Endodermal cell (in vitro differentiated cells): ENCODE results near the gene GTF2IRD1. TPM values are rescaled to one million over a fixed set of nuclear protein-coding genes. Genes with fewer than 3 reads are reported as not detected.
A peak's percentile ranks its signal among the peaks of the same experiment; 100 is the strongest.

Source experiments
- DNase-seq: peaks from one replicate; pipeline ENCODE4 v3.0.0-alpha.2; 2017
- H3K27ac ChIP-seq: 2 replicates; pipeline ENCODE4 v1.5.1; 2013; ENCODE audit warnings: mild to moderate bottlenecking, low read depth, low read length, moderate library complexity
- H3K27me3 ChIP-seq: 2 replicates; pipeline ENCODE4 v1.6.1; 2013; ENCODE audit warnings: mild to moderate bottlenecking, low read length, moderate library complexity; ENCODE audit not compliant: insufficient read depth, control insufficient read depth, poor library complexity, severe bottlenecking
- H3K36me3 ChIP-seq: 2 replicates; pipeline ENCODE4 v1.7.0; 2013; ENCODE audit warnings: mild to moderate bottlenecking, low read length, moderate library complexity; ENCODE audit not compliant: control insufficient read depth, insufficient read depth
- H3K4me1 ChIP-seq: one replicate; pipeline ENCODE4 v1.7.0; 2013; ENCODE audit warnings: low read length; ENCODE audit not compliant: control insufficient read depth, insufficient read depth
- H3K4me3 ChIP-seq: 2 replicates; pipeline ENCODE4 v1.5.1; 2013; ENCODE audit warnings: mild to moderate bottlenecking, low read length, moderate library complexity
- H3K9ac ChIP-seq: 2 replicates; pipeline ENCODE4 v1.6.1; 2013; ENCODE audit warnings: mild to moderate bottlenecking, low read length, moderate library complexity; ENCODE audit not compliant: poor library complexity, severe bottlenecking; ENCODE audit errors: extremely low read depth
- H3K9me3 ChIP-seq: 2 replicates; pipeline ENCODE4 v1.6.1; 2013; ENCODE audit warnings: mild to moderate bottlenecking, low read length, moderate library complexity; ENCODE audit not compliant: control insufficient read depth
- H3K27ac Mint-ChIP-seq: 2 replicates; pipeline ENCODE4 v1.8.0; 2020; ENCODE audit warnings: mixed read lengths
- H3K27me3 Mint-ChIP-seq: 2 replicates; pipeline ENCODE4 v1.8.0; 2021; ENCODE audit warnings: mild to moderate bottlenecking, mixed read lengths; ENCODE audit not compliant: insufficient read depth
- H3K36me3 Mint-ChIP-seq: 2 replicates; pipeline ENCODE4 v1.8.0; 2020; ENCODE audit warnings: low read depth, mixed read lengths
- H3K4me1 Mint-ChIP-seq: 2 replicates; pipeline ENCODE4 v1.8.0; 2020; ENCODE audit warnings: mixed read lengths
- H3K4me3 Mint-ChIP-seq: 2 replicates; pipeline ENCODE4 v1.8.0; 2020; ENCODE audit warnings: mild to moderate bottlenecking, moderate library complexity, mixed read lengths
- H3K9me3 Mint-ChIP-seq: 2 replicates; pipeline ENCODE4 v1.8.0; 2020; ENCODE audit warnings: mild to moderate bottlenecking, mixed read lengths
- CTCF ChIP-seq: fragments of 200-600 bp; sonication (generic); conservative IDR thresholded peaks from 2 replicates; pipeline ENCODE4 v1.5.0; 2021; ENCODE audit warnings: antibody characterized with exemption, mild to moderate bottlenecking
- WGBS, 2 experiments: methylation state at CpG; one replicate each; pipeline versions ENCODE4 v1.1.5 to v1.1.7; 2013; ENCODE audit warnings: missing lambda C conversion rate in 2 of 2, mixed read lengths in 1 of 2; ENCODE audit not compliant: insufficient coverage in 1 of 2, insufficient read length in 1 of 2; 5-methylcytosine and 5-hydroxymethylcytosine counted together
- total RNA-seq, 2 donors: library from RNA; stranded (reverse); fragmentation: NEBNext Ultra II Directional in 1 of 2; extraction: Animal tissue kit (Norgen Biotek cat#: 25700) in 1 of 2; gene quantifications; 2 replicates in 1 of 2; 3 replicates in 1 of 2; pipeline ENCODE4 v1.2.1, GENCODE V29; 2021

Gene GTF2IRD1
- total RNA-seq, 2 donors from 2014 or later, result 54.8 to 84.4 TPM

GRCh38 chr7:74404741-74405140, 49.0 kb upstream of the GTF2IRD1 start:
- Mint-ChIP-seq H3K27ac (no peak overlapping the region), H3K36me3 (peaks cover 39% of the 10 kb centered on the region), H3K27me3 (no peaks in the 10 kb centered on the region), H3K4me1 (no peaks in the 10 kb centered on the region), H3K4me3 (no peak overlapping the region), H3K9me3 (no peaks in the 10 kb centered on the region)
- DNase-seq, result no peak
- Histone ChIP-seq H3K9ac (no peak overlapping the region), H3K4me3 (no peak overlapping the region), H3K36me3 (peaks cover 36% of the 10 kb centered on the region), H3K27ac (no peak overlapping the region), H3K4me1 (no peaks in the 10 kb centered on the region), H3K27me3 (no peaks in the 10 kb centered on the region), H3K9me3 (no peaks in the 10 kb centered on the region)
- 91 to 92% methylated on average over 11 to 15 of the region's 15 CpGs for WGBS, 2 experiments
- TF ChIP-seq CTCF, result no peak

DNA sequence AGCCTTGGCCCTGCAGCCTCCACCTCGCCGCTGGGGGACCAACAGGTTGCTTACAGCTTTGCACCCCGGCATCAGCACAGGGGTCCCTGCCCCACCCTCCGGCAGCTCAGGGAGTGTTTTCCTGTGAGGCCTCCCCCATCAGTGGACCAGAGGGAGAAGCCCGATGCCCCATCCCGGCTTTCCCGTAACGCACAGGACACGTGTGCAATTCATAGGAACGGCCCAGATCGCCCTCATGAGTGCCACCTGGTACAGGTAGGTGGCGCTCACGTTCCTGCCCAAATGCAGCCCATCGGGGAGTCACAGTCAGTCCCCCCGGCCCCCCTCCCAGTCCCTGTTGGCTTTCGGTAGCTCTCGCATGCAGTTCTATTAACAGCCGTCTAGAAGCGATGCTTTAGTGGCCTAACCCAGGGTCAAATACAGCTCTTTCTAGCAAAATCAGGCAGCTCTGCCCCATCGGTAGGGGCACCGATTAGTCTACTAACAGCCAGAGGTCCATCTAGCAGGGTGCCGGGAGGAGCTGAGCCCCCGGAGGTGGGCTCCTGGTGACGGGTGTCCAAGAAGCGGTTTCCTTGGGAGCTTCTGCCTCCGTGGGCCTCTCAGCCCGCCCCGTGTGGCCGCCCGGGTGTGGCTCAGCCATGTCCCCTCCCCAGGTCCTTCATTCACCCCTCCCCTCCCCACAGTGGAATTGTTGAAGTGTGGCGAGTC, 48.4 kb upstream of the GTF2IRD1 start:
- Histone ChIP-seq H3K27me3 (no peaks in the 10 kb centered on the region), H3K36me3 (peaks cover 33% of the 10 kb centered on the region), H3K9ac (no peak overlapping the region), H3K9me3 (no peaks in the 10 kb centered on the region), H3K4me3 (no peak overlapping the region), H3K27ac (no peak overlapping the region), H3K4me1 (no peaks in the 10 kb centered on the region)
- H3K4me1 Mint-ChIP-seq, result no peaks in the 10 kb centered on the region
- peaks cover 36% of the 10 kb centered on the region for H3K36me3 Mint-ChIP-seq
- no peak overlapping the region for H3K27ac Mint-ChIP-seq
- WGBS, 2 experiments, result 82 to 83% methylated on average over 27 to 31 of the region's 31 CpGs
- no peaks in the 10 kb centered on the region for H3K27me3 Mint-ChIP-seq
- TF ChIP-seq CTCF, result peak; percentile 80
- DNase-seq, result peak; percentile 90
- H3K9me3 Mint-ChIP-seq, result no peaks in the 10 kb centered on the region
- no peak overlapping the region for H3K4me3 Mint-ChIP-seq

DNA sequence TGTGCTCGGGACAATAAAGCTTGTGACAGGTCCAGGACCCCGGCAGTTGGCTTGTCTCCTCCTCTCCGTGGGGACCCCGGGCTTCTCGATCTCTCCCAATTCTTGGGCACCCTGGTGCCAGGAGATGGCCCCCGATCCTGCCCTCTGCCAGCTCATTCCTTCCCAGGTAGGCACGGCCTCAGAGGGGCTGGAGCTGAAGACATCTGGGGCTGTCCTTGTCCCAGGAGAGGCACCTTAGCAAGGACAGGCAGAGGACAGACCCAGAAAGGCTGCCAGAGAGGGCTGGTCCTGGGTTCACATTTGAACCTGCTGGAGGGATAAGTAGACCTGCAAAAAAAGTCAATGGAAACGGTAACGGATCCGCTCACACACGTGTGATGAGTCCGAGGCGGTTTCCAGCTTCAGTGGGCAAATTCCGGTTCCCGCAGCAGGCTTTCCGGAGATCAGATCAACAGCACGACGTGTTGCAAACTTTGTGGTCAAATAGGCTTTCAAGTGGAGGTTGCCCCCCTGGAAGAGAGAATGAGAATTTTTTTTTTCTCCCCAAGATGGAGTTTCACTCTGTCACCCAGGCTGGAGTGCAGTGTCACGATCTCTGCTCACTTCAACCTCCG, 47.7 kb upstream of the GTF2IRD1 start:
- no peak for TF ChIP-seq CTCF
- DNase-seq, result peak; percentile 48
- no peak overlapping the region for H3K4me3 Mint-ChIP-seq
- Histone ChIP-seq H3K4me1 (no peaks in the 10 kb centered on the region), H3K36me3 (peaks cover 27% of the 10 kb centered on the region), H3K9ac (no peak overlapping the region), H3K27ac (no peak overlapping the region), H3K4me3 (no peak overlapping the region), H3K27me3 (no peaks in the 10 kb centered on the region), H3K9me3 (no peaks in the 10 kb centered on the region)
- WGBS, 2 experiments, result 95 to 98% methylated on average over 18 to 20 of the region's 20 CpGs
- H3K27me3 Mint-ChIP-seq, result no peaks in the 10 kb centered on the region
- no peaks in the 10 kb centered on the region for H3K9me3 Mint-ChIP-seq
- peaks cover 34% of the 10 kb centered on the region for H3K36me3 Mint-ChIP-seq
- no peaks in the 10 kb centered on the region for H3K4me1 Mint-ChIP-seq
- H3K27ac Mint-ChIP-seq, result no peak overlapping the region
